ENCODE data around the gene PXMP2.

Gene PXMP2

GRCh38 chr12:132727091-132727794 lies 39.9 kb downstream of the PXMP2 start:
- Mint-ChIP-seq H3K27me3 (no peaks in the 10 kb centered on the region), H3K27ac (no peak overlapping the region), H3K9me3 (peaks cover 0 to 6% of the 10 kb centered on the region in 2 donors), H3K4me3 (no peak overlapping the region), H3K4me1 (ENCODE audit: low read depth in 2 of 2) (peaks cover 0 to 4% of the 10 kb centered on the region in 2 donors), H3K36me3 (ENCODE audit: insufficient read depth) (peaks cover 84% of the 10 kb centered on the region)
- DNase-seq: no peak
- no peak for ATAC-seq (replicated peaks)

GRCh38 chr12:132728502-132728901 lies 41.1 kb downstream of the PXMP2 start:
- peaks cover 0 to 6% of the 10 kb centered on the region in 2 donors for H3K9me3 Mint-ChIP-seq
- H3K4me3 Mint-ChIP-seq: no peak overlapping the region
- peaks cover 0 to 4% of the 10 kb centered on the region in 2 donors for H3K4me1 Mint-ChIP-seq (ENCODE audit: low read depth in 2 of 2)
- ATAC-seq (replicated peaks): no peak
- H3K36me3 Mint-ChIP-seq (ENCODE audit: insufficient read depth): peaks cover 76% of the 10 kb centered on the region
- no peaks in the 10 kb centered on the region for H3K27me3 Mint-ChIP-seq
- no peak for DNase-seq
- peak overlapping the region; percentile 78 to 89 for H3K27ac Mint-ChIP-seq

- Mint-ChIP-seq H3K4me3 (no peak overlapping the region), H3K27ac (peak overlapping the region; percentile 58 to 89), H3K4me1 (ENCODE audit: low read depth in 2 of 2) (peaks cover 0 to 4% of the 10 kb centered on the region in 2 donors), H3K36me3 (ENCODE audit: insufficient read depth) (peaks cover 75% of the 10 kb centered on the region), H3K9me3 (peaks cover 0 to 6% of the 10 kb centered on the region in 2 donors), H3K27me3 (no peaks in the 10 kb centered on the region)
- ATAC-seq (replicated peaks): no peak
- no peak for DNase-seq
Measured at GRCh38 chr12:132729541-132730320, 42.3 kb downstream of the PXMP2 start.

- no peak overlapping the region for H3K4me3 Mint-ChIP-seq
- peak overlapping the region in 1 of 2 donors; percentile 76 for H3K27ac Mint-ChIP-seq
- H3K36me3 Mint-ChIP-seq (ENCODE audit: insufficient read depth): peaks cover 75% of the 10 kb centered on the region
- H3K9me3 Mint-ChIP-seq: peaks cover 0 to 6% of the 10 kb centered on the region in 2 donors
- peaks cover 0 to 4% of the 10 kb centered on the region in 2 donors for H3K4me1 Mint-ChIP-seq (ENCODE audit: low read depth in 2 of 2)
- DNase-seq (no peak), ATAC-seq (replicated peaks) (no peak)
- H3K27me3 Mint-ChIP-seq: no peaks in the 10 kb centered on the region
Measured at GRCh38 chr12:132730353-132730752, 43.0 kb downstream of the PXMP2 start.

- Mint-ChIP-seq H3K27ac (peak overlapping the region in 1 of 2 donors; percentile 39), H3K4me1 (ENCODE audit: low read depth in 2 of 2) (peaks cover 0 to 4% of the 10 kb centered on the region in 2 donors), H3K9me3 (peaks cover 0 to 6% of the 10 kb centered on the region in 2 donors), H3K4me3 (no peak overlapping the region), H3K36me3 (ENCODE audit: insufficient read depth) (peaks cover 74% of the 10 kb centered on the region), H3K27me3 (no peaks in the 10 kb centered on the region)
- ATAC-seq (replicated peaks) (no peak), DNase-seq (no peak)
Measured at GRCh38 chr12:132731574-132731973, 44.2 kb downstream of the PXMP2 start.

GRCh38 chr12:132734206-132734605 lies 46.8 kb downstream of the PXMP2 start:
- Mint-ChIP-seq H3K27me3 (no peaks in the 10 kb centered on the region), H3K36me3 (ENCODE audit: insufficient read depth) (peaks cover 73% of the 10 kb centered on the region)

GRCh38 chr12:132735496-132735895 lies 48.1 kb downstream of the PXMP2 start:
- peak overlapping the region in 1 of 2 donors; percentile 38 for H3K27ac Mint-ChIP-seq
- peaks cover 0 to 6% of the 10 kb centered on the region in 2 donors for H3K9me3 Mint-ChIP-seq
- DNase-seq: no peak
- ATAC-seq (replicated peaks): no peak
- no peak overlapping the region for H3K4me3 Mint-ChIP-seq
- H3K36me3 Mint-ChIP-seq (ENCODE audit: insufficient read depth): peaks cover 79% of the 10 kb centered on the region
- H3K27me3 Mint-ChIP-seq: no peaks in the 10 kb centered on the region
- peaks cover 0 to 5% of the 10 kb centered on the region in 2 donors for H3K4me1 Mint-ChIP-seq (ENCODE audit: low read depth in 2 of 2)

More at GRCh38 chr12:132734206-132734605, 46.8 kb downstream of the PXMP2 start:
- DNase-seq: no peak
- peaks cover 0 to 4% of the 10 kb centered on the region in 2 donors for H3K4me1 Mint-ChIP-seq (ENCODE audit: low read depth in 2 of 2)
- no peak overlapping the region for H3K27ac Mint-ChIP-seq
- peaks cover 0 to 6% of the 10 kb centered on the region in 2 donors for H3K9me3 Mint-ChIP-seq
- no peak overlapping the region for H3K4me3 Mint-ChIP-seq
- no peak for ATAC-seq (replicated peaks)

- Mint-ChIP-seq H3K36me3 (ENCODE audit: insufficient read depth) (peaks cover 82% of the 10 kb centered on the region), H3K9me3 (peaks cover 0 to 6% of the 10 kb centered on the region in 2 donors)
- ATAC-seq (replicated peaks): no peak
Measured at GRCh38 chr12:132736378-132736777, 49.0 kb downstream of the PXMP2 start.

GRCh38 chr12:132736913-132737312 lies 49.5 kb downstream of the PXMP2 start:
- H3K4me1 Mint-ChIP-seq (ENCODE audit: low read depth in 2 of 2): peaks cover 0 to 2% of the 10 kb centered on the region in 2 donors
- no peak for ATAC-seq (replicated peaks)
- H3K27me3 Mint-ChIP-seq: no peaks in the 10 kb centered on the region
- H3K4me3 Mint-ChIP-seq: no peak overlapping the region
- DNase-seq: no peak
- no peak overlapping the region for H3K27ac Mint-ChIP-seq
- H3K9me3 Mint-ChIP-seq: peaks cover 0 to 2% of the 10 kb centered on the region in 2 donors
- peaks cover 81% of the 10 kb centered on the region for H3K36me3 Mint-ChIP-seq (ENCODE audit: insufficient read depth)

More at GRCh38 chr12:132736378-132736777, 49.0 kb downstream of the PXMP2 start:
- Mint-ChIP-seq H3K27me3 (no peaks in the 10 kb centered on the region), H3K27ac (no peak overlapping the region), H3K4me1 (ENCODE audit: low read depth in 2 of 2) (peaks cover 0 to 5% of the 10 kb centered on the region in 2 donors), H3K4me3 (no peak overlapping the region)
- DNase-seq: no peak

GRCh38 chr12:132739600-132740312 lies 52.4 kb downstream of the PXMP2 start:
- peaks cover 84% of the 10 kb centered on the region for H3K36me3 Mint-ChIP-seq (ENCODE audit: insufficient read depth)
- ATAC-seq (replicated peaks) (no peak), DNase-seq (no peak)
- peak overlapping the region in 1 of 2 donors; percentile 80 for H3K27ac Mint-ChIP-seq
- no peaks in the 10 kb centered on the region for H3K27me3 Mint-ChIP-seq
- H3K4me3 Mint-ChIP-seq: no peak overlapping the region
- peaks cover 11 to 13% of the 10 kb centered on the region in 2 donors for H3K4me1 Mint-ChIP-seq (ENCODE audit: low read depth in 2 of 2)
- no peaks in the 10 kb centered on the region for H3K9me3 Mint-ChIP-seq

GRCh38 chr12:132740313-132740646 lies 52.9 kb downstream of the PXMP2 start:
- ATAC-seq (replicated peaks) (no peak), DNase-seq (no peak)
- H3K4me1 Mint-ChIP-seq (ENCODE audit: low read depth in 2 of 2): peaks cover 11 to 13% of the 10 kb centered on the region in 2 donors
- no peaks in the 10 kb centered on the region for H3K27me3 Mint-ChIP-seq
- H3K36me3 Mint-ChIP-seq (ENCODE audit: insufficient read depth): peaks cover 84% of the 10 kb centered on the region
- no peaks in the 10 kb centered on the region for H3K9me3 Mint-ChIP-seq
- no peak overlapping the region for H3K4me3 Mint-ChIP-seq
- H3K27ac Mint-ChIP-seq: peak overlapping the region; percentile 75 to 80

- H3K4me3 Mint-ChIP-seq: no peak overlapping the region
- H3K27ac Mint-ChIP-seq: peak overlapping the region; percentile 75 to 80
- peaks cover 84% of the 10 kb centered on the region for H3K36me3 Mint-ChIP-seq (ENCODE audit: insufficient read depth)
- ATAC-seq (replicated peaks): no peak
- H3K9me3 Mint-ChIP-seq: no peaks in the 10 kb centered on the region
- H3K4me1 Mint-ChIP-seq (ENCODE audit: low read depth in 2 of 2): peaks cover 11 to 13% of the 10 kb centered on the region in 2 donors
- no peak for DNase-seq
- no peaks in the 10 kb centered on the region for H3K27me3 Mint-ChIP-seq
Measured at GRCh38 chr12:132740652-132741051, 53.3 kb downstream of the PXMP2 start.

GRCh38 chr12:132741620-132742019 lies 54.2 kb downstream of the PXMP2 start:
- DNase-seq (no peak), ATAC-seq (replicated peaks) (no peak)
- peaks cover 84% of the 10 kb centered on the region for H3K36me3 Mint-ChIP-seq (ENCODE audit: insufficient read depth)
- peaks cover 11 to 13% of the 10 kb centered on the region in 2 donors for H3K4me1 Mint-ChIP-seq (ENCODE audit: low read depth in 2 of 2)
- H3K9me3 Mint-ChIP-seq: no peaks in the 10 kb centered on the region
- H3K4me3 Mint-ChIP-seq: no peak overlapping the region
- H3K27ac Mint-ChIP-seq: no peak overlapping the region
- no peaks in the 10 kb centered on the region for H3K27me3 Mint-ChIP-seq

Measured in effector memory CD8-positive, alpha-beta T cell (primary cell).